ENCODE measurements around the gene GCH1.

GCH1 gene

DNA sequence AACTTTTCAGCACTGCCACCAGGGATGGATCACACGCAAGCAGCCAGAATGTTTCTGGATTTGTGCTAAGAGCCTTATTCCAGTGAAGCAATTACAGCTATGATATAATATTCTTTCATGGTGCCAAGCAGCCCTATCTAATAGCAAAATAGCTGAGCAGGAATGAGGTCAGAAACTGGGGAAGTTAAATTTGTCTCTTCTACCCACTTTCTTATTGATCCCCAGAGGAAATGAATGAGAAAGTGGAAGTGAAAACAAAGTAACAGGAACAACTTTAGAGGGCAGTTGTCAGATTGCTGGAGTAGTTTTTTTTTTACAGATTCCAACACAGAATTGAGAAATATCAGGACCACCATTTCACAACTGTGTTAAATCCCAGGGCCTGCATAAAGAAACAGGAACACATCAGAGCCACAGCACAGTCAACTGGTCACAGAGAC, 44.8 kb downstream of the GCH1 start:
- DNase-seq = no peak

DNA sequence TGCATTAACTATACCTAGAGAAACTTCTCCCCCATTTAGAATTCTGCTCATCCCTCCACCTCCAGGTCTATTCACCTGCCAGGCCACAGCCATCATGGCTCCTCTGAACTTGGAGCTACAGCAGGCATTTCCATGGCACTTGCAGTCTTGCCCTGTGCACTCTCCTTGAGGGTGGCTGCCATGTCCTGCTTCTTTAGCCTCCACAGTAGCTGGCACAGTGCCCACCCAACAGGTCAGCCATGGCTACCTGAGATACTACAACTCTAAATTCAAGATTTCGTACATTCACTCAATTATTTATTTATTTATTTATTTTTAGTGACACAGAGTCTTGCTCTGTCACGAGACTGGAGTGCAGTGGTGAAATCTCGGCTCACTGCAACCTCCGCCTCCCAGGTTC, 46.5 kb downstream of the GCH1 start:
- DNase-seq = no peak

DNA sequence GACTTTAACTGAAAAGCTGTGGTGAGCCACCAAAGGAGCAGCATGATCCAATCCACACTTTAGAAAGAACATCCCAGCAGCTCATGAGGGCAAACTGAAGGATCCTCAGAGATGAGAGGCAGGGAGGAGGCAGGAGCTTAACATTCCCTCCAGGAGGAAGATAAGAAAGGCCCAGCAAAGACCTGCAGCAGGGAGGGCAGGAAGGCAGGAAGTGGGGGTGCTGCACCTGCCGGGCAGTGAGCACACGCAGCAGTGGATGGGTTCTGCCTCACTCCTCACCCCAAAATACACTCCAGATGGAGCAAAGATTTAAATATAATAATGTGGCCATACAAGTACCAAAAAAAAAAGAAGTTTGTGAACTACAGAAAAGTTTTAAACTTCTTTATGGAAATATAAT, 48.4 kb downstream of the GCH1 start:
- DNase-seq = no peak

DNA sequence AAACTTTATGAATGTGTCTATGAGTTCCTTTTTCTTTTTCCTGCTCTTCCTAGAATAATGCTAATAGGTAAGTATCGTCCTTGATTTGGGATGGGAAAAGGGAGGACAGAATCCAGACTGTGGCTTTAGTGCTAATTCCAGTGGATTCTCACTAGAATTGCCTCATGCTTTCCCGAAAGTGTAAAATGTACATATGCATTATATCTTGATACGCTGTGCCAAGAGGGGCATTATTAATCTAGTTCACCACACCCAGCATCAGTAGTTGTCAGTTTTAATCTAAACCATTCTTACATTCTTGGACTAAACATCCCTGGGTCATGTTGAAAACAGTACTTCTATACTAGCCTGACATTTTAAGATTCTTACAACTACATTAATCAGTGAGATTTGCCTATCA, 49.3 kb downstream of the GCH1 start:
- no peak for DNase-seq

DNA sequence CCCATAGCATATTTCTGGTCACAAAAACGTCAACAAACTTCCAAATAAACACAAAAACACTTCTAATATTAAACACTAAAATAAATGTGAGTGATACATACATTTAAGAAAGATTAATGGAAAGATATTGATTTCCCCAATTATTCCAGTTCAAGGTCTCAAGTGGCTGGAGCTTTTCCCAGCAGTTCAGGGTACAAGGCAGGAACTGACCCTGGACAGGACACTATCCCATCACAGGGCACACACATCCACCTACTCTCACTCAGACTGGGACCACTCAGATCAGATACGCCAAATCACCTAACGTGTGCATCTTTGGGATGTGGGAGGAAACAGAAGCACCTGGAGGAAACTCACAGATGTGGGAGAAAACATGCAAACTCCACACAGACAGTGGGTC, 50.4 kb downstream of the GCH1 start:
- DNase-seq = no peak

DNA sequence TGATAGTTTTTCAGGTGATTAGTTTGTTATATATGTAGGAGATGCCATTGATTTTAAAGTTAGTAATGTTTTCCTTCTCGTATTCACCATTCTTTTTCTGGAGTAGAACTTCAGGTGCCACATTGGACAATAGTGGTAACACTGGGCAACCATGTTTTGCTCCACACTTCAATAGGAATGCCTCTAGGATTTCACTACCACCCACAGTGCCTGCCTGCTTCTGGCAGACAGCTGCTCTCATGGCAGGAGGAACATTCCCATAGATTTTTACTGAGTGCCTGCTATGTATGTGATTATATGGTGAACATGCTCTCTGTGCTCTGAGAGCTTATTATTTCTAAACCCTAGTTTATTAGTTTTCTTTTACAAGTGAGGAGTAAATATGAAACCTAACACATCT, 53.7 kb downstream of the GCH1 start:
- no peak for DNase-seq

DNA sequence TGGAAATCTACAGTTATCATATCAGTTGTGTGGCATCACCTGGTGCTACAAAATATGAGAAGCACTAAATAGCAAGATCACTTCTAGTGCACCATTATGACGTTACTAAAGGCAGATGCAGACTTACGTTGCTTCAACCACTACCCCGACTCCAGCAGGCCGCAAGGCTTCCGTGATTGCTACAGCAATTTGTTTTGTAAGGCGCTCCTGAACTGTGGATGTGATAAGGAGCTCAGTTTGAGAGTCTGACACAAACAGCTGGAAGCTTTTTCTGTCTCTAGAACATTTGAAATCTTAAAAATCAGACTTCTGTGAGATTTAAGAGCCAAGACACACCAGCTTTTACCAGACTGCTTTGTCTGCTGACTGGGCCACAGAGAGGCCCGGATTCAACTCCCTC, 57.0 kb downstream of the GCH1 start:
- no peak for DNase-seq

DNA sequence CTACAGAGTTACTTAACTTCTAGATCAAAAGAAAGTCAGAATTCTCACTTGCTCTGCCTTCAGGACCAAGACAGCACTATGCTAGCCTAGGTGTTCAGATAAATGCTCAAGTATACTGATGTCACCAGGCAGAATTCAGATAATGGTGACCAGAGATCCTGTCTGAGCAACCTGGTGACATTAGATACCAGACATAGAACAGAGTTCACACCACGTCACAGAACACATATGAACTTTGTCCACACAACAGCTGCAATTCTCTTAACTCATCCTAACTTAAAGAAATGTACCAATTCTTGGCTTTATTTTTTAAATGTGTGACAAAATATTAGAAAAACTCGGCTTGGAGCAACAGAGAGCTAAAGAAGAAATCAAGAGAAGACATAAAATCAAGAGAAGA, 58.1 kb downstream of the GCH1 start:
- DNase-seq = no peak

DNA sequence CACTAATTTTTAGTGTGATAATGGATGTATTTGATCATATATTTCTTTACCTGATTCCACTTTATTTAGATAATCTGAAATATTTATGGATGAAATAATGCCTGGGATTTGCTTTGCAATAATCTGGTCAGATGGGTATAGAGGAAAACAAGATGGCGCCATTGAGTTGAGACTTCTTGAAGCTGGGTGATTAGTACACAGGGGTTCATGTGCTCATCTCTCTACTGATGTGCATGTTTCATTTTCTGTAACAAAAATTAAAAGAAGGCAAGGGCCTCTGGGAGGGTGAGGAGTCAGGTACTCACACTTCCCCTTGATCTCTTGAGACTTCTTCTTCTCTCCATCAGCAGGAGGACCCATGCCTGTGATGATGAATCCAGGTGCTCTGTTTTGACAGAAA, 61.8 kb downstream of the GCH1 start:
- DNase-seq = no peak

DNA sequence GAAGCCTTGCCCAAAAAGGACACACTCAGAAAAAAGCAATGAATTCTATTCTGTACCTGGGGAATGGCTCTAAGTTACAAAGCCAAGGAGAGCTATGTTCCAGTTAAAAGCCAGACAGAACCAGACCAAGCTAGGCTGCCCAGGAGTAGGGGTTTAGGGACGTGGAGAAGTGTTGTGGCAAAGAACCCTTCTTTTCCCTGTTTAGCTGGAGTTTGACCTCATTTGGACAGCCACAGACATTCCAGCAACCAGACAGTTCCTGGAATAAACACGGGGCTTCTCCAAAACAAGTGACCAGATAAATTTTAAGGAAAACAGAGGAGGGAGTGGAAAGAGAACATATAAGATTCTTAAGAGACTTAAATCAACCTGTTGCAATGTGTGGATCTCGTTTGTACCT, 62.3 kb downstream of the GCH1 start:
- no peak for DNase-seq

DNA sequence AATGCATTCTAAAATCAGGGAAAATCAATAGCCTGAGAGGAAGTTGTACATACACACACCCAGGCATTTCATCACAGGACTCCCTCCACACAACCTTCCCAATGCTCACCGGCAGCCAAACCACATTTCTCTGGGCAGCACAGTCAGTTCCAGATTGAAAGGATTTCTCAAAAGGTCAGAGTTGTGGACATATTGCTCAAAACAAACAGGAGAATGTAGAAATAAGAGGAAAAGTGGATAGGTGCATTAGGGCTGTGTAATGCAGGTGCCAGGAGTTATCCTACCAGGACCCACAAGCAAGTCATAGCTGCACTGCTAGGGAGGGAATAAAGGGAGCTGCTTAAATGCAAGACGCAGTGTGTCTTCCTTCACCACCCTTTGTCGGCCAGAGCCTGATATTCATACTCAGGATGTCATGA, 62.9 kb downstream of the GCH1 start:
- no peak for DNase-seq

DNA sequence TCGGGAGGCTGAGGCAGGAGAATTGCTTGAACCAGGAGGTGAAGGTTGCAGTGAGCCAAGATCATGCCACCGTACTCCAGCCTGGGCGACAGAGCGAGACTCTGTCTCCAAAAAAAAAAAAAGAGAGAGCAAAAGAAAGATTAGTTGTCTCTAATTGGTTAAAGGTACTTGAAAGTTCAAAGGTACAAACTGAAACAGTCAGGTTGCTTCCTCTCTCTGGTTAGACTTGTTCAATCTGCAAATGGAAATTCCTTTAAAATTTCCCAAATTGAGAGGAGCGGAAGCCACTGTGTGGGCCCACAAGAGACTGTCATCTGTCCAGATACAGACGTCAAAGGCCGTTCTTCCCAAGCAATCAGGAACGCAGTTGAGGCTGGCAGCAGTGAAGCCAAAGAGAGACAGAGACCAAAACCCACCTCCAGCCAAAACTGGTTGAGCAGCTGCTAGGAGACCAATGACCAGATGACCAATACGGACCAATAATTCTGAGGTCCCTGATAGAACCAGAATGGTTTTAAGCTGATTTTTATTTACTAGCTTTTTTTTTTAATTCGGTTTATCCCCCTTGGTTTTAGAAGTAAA, 63.6 kb downstream of the GCH1 start:
- DNase-seq = no peak

DNA sequence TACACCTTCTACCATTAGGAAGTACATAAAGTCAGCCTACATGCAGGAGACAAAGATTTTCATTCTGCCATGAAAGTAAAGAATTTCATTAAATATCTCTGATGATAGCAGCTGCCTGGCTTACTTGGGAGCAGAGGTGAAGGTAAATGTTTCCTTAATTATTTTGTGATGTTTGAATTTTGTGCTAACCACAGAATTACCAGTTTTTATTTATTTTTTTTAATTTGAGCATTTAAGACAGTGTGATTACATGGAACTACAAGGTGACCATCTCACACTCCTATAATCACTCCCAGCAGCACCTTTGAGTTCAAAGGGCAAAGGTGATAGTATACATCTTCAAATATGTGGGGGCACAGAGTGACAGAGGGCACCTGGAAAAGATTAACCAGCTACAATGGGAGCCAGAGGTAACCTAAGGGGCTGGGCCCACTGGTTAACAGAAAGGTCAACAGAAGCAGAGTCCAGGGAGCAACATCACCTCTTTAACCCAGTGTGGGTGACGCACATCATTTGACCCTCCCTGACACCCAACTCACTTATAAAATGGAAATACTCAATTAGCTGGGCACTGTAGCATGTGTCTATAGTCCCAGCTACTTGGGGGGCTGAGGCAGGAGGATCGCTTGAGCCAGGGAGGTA, 65.0 kb downstream of the GCH1 start:
- no peak for DNase-seq

DNA sequence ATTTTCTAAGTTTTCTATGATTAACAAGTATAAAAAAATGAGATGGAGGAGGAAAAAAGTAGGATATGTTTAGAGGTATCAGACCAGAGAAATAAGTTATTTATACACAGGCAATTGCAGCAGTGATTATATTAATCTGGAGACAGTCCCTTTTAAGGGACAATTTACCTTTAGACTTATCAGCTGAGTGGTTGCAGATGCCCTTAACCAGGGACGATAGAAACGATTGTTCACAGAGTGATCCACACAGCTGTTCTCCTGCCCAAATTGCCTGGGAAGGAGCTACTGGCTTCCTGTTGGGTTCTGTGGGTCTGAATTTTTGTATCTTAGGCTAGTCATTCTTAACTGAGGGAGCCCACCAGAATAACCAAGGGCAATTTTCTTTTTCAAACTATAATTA, 66.4 kb downstream of the GCH1 start:
- DNase-seq = no peak

DNA sequence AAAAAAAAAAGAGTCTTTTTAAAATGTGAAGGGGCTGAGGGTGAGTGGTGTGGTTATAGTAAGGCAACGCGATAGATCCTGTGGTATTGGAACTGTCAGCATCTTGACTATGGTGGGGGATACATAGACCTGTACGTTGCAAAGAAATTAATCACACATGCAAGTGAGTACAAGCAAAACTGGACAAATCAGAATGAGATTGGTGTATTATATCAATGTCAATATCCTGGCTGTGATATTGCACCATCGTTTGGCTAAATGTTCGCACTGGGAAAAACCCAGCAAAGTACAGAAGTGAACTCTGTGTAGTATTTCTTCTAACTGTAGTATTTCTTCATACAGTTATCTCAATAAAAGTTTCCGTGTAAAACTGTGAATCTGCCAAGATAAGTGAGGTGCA, 67.9 kb downstream of the GCH1 start:
- DNase-seq = no peak

DNA sequence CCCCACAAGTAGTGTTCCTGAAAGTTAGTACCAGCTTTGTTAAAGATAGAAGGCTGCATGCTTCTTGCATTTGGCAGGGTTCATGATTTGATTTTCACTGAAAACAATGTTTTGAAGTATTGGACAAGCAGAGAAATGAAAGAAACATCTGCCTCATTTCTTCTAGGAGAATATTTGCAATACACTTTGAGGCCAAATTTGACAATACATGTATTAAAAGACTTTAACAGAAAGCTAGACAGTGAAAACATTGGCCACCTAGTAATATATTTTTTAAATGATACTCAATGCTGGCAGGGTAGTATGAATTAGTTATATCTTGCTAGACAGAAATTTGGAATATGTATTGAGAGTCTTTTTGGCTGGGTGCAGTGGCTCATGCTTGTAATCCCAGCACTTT, 68.5 kb downstream of the GCH1 start:
- DNase-seq = no peak

DNA sequence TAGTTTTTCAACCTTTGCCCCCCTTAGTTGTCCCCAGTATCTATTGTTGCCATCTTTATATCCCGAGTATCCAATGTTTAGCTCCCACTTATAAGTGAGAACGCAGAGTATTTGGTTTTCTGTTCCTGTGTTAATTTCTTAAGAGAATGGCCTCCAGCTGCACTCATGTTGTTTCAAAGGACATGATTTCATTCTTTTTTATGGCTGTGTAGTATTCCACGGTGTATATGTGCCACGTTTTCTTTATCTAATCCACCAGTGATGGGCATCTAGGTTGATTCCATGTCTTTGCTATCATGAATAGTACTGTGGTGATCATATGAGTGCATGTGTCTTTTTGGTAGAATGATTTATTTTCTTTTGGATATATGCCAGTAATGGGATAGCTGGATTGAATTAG, 72.0 kb downstream of the GCH1 start:
- DNase-seq = no peak

DNA sequence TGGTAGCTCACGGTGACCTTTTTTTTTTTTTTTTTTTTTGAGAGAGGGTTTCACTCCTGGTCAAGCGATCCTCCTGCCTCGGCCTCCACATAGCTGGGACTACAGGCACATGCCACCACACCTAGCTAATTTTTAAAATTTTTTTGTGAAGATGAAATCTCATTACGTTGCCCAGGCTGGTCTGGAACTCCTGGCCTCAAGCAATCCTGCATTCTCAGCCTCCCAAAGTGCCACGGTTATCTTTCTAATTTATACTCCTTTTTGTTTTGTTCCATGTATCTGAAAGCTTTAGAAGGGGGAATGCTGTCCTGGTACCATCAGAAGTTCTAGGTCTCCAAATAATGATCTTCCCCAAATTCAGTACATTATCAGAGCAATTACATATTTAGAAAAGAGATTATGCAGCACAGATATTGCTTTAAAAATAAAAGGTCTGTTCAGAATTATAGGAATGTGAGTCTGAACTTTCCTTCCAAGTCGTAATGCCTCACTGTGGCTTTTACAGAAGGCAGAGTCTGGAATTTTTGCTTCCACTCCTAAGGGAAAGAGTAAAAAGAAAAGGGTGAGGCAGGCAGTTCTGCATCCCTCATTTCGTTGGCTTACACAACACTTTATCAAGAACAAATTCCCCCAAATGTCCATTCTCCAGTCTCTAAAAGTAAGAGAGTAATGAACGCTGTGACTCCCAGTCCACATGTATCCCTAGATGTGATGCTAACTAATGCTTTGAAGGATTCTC, 73.0 kb downstream of the GCH1 start:
- no peak for DNase-seq

DNA sequence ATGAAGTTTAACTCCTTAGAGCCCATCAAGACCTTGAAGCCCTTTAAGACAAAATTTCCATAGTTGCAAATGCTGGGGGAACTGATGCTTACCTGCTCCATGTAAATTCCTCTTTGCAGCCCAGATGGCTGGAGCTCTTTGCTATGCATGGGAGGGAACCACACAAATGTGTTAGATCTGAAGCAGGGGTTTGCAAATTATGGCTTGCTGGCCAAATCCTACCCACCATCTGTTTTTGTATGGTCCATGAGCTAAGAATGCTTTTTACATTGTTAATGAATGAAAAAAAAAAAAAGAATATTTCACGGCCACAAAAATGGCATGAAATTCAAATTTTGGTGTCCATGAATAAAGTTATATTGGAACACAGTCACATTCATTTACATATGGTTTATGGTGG, 74.6 kb downstream of the GCH1 start:
- no peak for DNase-seq

DNA sequence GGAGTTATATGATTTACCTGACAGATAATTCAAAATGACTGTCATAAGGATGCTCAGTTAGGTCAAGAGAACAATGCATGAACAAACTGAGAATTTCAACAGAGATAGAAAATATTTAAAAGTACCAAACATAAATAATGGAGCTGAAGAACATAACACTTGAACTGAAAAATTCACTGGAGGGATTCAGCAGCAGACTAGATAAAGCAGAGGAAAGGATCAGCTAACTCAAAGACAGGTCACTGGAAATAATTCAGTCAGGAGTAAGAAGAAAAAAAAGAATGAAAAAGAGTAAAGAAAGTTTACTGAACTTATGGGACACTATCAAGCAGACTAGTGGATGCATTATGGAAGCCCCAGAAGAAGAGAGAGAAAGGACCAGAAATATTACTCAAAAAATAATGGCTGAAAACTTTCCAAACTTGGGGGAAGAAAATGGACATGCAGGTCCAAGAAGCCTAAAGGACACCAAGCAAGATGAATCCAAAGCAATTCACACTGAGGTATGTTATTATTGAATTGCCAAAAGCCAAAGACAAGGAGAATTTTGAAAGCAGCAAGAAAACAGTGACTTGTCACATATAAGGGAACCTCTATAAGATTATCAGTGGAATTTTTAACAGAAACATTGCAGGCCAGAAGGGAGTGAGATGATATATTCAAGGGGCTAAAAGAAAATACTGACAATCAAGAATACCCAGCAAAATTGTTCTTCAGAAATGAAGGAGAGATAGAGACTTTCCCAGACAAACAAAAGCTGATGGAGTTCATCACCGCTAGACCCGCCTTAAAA, 78.7 kb downstream of the GCH1 start:
- DNase-seq = no peak

DNA sequence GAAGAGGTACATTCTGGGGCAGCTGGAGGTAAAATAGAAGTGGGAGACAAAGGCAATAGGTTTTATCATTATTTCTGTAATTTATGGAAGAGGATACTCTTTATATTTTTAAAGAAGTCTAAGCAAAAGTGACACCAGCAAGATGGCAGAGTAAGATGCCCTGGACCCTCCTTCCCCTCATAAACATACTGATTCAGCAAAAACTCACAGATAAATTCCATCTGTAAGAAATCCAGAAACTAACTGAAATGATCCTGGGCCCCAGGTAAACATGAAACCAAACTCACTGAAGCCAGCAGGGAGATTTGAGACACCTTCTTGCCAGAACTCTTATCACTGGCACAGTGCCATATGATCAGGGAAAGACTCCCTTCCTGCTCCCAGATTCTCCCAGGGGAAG, 79.9 kb downstream of the GCH1 start:
- no peak for DNase-seq

DNA sequence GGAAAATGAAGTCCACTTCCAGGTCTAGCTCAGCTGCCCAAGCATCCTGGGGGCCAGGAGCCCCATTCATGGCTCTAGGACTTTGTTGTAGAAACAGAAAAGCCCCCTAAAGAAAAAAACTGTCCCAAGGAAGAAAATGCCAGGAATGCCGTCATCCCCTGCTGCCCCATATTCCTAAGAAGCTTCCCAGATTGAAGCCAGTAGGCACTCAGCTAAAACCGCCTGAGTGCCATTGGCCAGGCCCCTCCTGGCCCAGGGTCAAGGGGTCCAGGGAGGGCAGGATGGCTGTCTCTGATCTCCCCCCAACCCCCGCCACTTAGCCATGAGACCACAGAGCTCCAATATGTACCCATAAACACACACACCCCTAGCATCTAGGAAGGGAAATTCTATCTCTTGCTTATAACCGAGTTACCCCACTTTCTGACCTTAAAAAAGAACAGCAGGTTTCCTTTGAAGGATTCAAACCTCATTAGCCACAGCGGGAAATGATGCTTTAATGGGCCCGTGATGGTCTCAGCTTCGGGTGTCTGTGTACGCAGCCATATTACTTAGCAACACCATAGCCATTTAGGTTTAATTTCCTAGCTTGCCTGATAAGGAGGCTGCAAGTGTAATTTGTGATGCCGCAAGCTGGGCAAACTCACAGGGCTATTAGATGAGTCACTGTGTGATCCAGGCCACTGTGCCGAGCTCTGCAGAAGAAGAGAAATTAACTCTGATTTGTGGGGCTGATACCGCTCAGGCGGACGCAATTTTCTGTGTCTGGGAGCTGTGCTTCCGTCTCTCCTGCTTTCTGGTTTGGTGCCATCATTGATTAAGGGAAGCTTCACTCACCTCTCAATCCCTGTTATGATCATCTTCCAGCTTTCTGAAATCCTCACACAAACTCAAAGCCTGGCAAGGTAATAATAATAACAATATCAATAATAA, 84.2 kb downstream of the GCH1 start:
- DNase-seq = no peak

DNA sequence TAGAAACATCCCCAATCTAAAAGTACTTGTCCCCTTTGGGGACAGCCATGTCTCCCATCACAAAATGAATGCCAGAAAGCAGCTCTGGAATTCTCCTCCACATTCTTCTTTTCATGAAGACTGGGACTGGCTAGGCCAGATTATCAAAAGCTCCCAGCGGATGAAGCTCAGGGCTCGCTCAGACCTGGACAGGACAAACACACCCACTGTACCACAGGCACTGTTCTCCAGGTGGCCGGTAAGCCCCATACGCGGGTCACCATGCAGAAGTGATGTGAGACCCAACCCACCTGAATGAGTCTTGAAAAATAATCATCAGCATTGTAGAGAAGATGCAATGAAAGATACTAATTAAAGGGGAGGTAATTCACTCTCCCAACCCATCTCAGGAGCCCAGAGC, 85.1 kb downstream of the GCH1 start:
- DNase-seq = no peak

Measured in NCI-H510A (cell line).